Thoracic aorta (tissue), 2 donors: ENCODE measurements around the gene HNRNPH3. TPM values are rescaled to one million over a fixed set of nuclear protein-coding genes. Genes with fewer than 3 reads are reported as not detected.

Experiments
- ATAC-seq: fragments of 150-250 bp; one replicate; pipeline ENCODE4 v1.8.0; 2017; ENCODE audit warnings: low read depth; ENCODE audit not compliant: insufficient number of reproducible peaks, low FRiP score
- DNase-seq: peaks from one replicate; pipeline ENCODE4 v3.0.0-alpha.2; 2020; ENCODE audit warnings: low spot score
- H3K27ac ChIP-seq, 2 donors: fragments of 200-600 bp; sonication (generic); 1 replicate in 1 of 2; 2 replicates in 1 of 2; pipeline ENCODE4 v1.5.1; 2016; ENCODE audit warnings: mild to moderate bottlenecking in 2 of 2, moderate library complexity in 2 of 2
- H3K27me3 ChIP-seq: fragments of 200-600 bp; sonication (generic); replicated peaks from 2 replicates; pipeline ENCODE4 v1.6.0; 2016; ENCODE audit warnings: mild to moderate bottlenecking; ENCODE audit not compliant: insufficient read depth
- H3K36me3 ChIP-seq: fragments of 200-600 bp; sonication (generic); one replicate; pipeline ENCODE4 v1.5.1; 2016
- H3K4me1 ChIP-seq, 2 donors: fragments of 200-600 bp; sonication (generic); 1 replicate in 1 of 2; 2 replicates in 1 of 2; pipeline versions ENCODE4 v1.5.1 to v1.6.0; 2016; ENCODE audit warnings: low read depth in 2 of 2, mild to moderate bottlenecking in 1 of 2; ENCODE audit not compliant: control insufficient read depth in 1 of 2
- H3K4me3 ChIP-seq: fragments of 200-600 bp; sonication (generic); 2 replicates; pipeline ENCODE4 v1.5.1; 2016; ENCODE audit warnings: mild to moderate bottlenecking
- H3K9me3 ChIP-seq: fragments of 200-600 bp; sonication (generic); 2 replicates; pipeline ENCODE4 v1.5.1; 2016
- CTCF ChIP-seq: fragments of 200-600 bp; sonication (generic); IDR thresholded peaks from one replicate; pipeline ENCODE4 v1.5.1; 2019; ENCODE audit warnings: antibody characterized with exemption
- total RNA-seq, 2 donors: library from RNA; depleted of rRNA; stranded (reverse); fragments of >200 nt; gene quantifications; one replicate each; pipeline versions ENCODE4 v1.1.0 to v1.2.3, GENCODE V29; 2016

The HNRNPH3 gene
- total RNA-seq, 2 donors from 2014 or later: 47.1 to 68.7 TPM

- Histone ChIP-seq H3K9me3 (no peaks in the 10 kb centered on the region), H3K27ac (no peak overlapping the region), H3K36me3 (no peaks in the 10 kb centered on the region), H3K4me3 (no peak overlapping the region), H3K4me1 (no peaks in the 10 kb centered on the region), H3K27me3 (no peaks in the 10 kb centered on the region)
- DNase-seq (no peak), ATAC-seq (no peak)
- TF ChIP-seq CTCF: no peak
Measured at GRCh38 chr10:68296843-68297663, 34.8 kb upstream of the HNRNPH3 start.

GRCh38 chr10:68301301-68301700 lies 30.6 kb upstream of the HNRNPH3 start:
- Histone ChIP-seq H3K27ac (no peak overlapping the region), H3K27me3 (no peaks in the 10 kb centered on the region), H3K4me1 (no peaks in the 10 kb centered on the region), H3K4me3 (no peak overlapping the region), H3K9me3 (no peaks in the 10 kb centered on the region), H3K36me3 (no peaks in the 10 kb centered on the region)
- no peak for TF ChIP-seq CTCF
- no peak for ATAC-seq
- DNase-seq: no peak

GRCh38 chr10:68301790-68302502 lies 29.9 kb upstream of the HNRNPH3 start:
- TF ChIP-seq CTCF: peak; percentile 44
- no peak for ATAC-seq

GRCh38 chr10:68302503-68302823 lies 29.4 kb upstream of the HNRNPH3 start:
- ATAC-seq (no peak), DNase-seq (no peak)
- no peak overlapping the region for H3K27ac ChIP-seq
- H3K27me3 ChIP-seq: no peaks in the 10 kb centered on the region
- H3K9me3 ChIP-seq: no peaks in the 10 kb centered on the region
- H3K4me3 ChIP-seq: no peak overlapping the region
- no peaks in the 10 kb centered on the region for H3K4me1 ChIP-seq
- H3K36me3 ChIP-seq: no peaks in the 10 kb centered on the region
- TF ChIP-seq CTCF: no peak

More at GRCh38 chr10:68301790-68302502, 29.9 kb upstream of the HNRNPH3 start:
- Histone ChIP-seq H3K4me1 (no peaks in the 10 kb centered on the region), H3K36me3 (no peaks in the 10 kb centered on the region), H3K27me3 (no peaks in the 10 kb centered on the region), H3K27ac (no peak overlapping the region), H3K4me3 (no peak overlapping the region), H3K9me3 (no peaks in the 10 kb centered on the region)
- DNase-seq: no peak

- ATAC-seq: no peak
- H3K36me3 ChIP-seq: no peaks in the 10 kb centered on the region
- H3K4me3 ChIP-seq: no peak overlapping the region
- DNase-seq: no peak
- no peaks in the 10 kb centered on the region for H3K9me3 ChIP-seq
- H3K27ac ChIP-seq: no peak overlapping the region
- no peak for TF ChIP-seq CTCF
- no peaks in the 10 kb centered on the region for H3K4me1 ChIP-seq
- no peaks in the 10 kb centered on the region for H3K27me3 ChIP-seq
Measured at GRCh38 chr10:68302871-68303270, 29.0 kb upstream of the HNRNPH3 start.
